GM19023 (cell line): Measurements from ENCODE around the gene OSBPL6.
"Not testable (repeated sequence)": the region's sequence is repeated elsewhere in the genome, so short reads cannot be mapped to it uniquely, and the experiment has no call there.

Experiments used
- ATAC-seq: cut with Tn5 transposase; IDR thresholded peaks from one replicate; pipeline ENCODE4 v1.9.1; 2021; ENCODE audit warnings: mild to moderate bottlenecking, moderate library complexity; ENCODE audit not compliant: unreplicated experiment

OSBPL6 gene

DNA sequence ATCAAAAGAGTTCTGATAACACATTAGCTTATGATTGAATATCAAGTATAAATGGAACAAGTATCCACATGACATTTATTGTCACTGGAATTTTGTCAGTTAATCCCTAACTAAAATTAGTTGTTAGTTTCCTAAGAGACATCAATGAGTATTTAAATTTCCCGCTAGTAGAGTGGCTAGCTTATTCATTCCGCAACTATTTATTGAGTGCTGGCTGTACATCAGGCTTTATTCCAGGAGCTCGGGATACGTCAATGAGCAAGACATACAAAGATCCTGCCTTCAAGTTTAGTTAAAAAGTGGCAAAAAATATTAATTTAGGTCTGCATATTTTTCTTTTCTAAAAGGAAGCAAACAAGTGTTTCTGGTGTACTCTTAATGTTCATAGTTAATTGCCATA lies 197.4 kb downstream of the OSBPL6 start:
- ATAC-seq: no peak

DNA sequence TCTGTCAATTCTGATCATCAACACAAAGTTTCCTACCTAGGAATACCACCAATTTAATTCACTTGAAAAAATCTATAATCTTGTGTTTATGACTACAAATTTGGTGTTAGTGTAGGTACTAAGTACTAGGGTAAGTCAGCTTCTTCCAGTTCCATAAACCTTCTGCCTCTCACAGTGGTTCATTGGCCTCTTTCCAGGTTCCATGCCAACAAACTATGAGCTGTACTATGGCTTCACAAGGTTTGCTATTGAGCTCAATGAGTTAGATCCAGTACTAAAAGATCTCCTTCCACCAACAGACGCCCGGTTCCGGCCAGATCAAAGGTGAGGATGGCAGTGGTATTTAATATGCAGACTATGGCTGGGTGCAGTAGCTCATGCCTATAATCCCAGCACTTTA lies 197.9 kb downstream of the OSBPL6 start:
- no peak for ATAC-seq

DNA sequence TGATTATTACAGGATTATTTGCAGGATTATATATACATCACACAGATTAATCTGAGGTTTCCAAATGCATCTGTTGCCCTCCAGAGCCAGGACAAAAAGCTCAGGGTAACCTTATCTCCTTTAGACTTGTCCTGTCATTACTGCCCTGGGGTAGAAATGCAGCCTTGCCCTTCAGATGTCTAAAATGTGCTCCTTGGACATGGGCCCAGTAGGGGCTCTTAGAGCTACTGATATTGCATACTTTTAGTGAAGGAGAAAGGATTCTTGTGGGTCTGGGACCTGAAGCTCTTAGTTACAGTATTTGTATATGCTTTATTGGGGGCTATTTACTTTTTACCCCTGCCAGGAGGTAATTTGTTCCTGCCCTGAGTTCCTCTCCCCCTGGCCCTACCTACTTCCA lies 200.5 kb downstream of the OSBPL6 start:
- ATAC-seq: no peak

DNA sequence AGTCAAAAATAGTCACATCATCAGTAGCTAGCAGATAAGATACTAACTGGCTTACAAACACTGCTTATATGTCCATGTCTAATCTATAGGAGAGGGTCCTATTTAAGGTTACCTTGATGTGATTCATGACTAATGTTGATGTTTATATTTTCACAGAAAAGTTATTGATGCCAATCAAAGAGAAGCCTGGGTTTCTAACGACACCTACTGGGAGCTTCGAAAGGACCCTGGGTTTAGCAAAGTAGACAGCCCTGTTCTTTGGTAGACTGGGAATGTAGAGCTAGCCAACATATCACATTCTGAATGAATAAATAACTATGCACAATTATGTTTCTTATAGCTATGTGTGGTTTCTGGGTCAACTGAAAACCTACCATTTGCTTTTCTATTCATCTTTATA lies 201.0 kb downstream of the OSBPL6 start:
- no peak for ATAC-seq

DNA sequence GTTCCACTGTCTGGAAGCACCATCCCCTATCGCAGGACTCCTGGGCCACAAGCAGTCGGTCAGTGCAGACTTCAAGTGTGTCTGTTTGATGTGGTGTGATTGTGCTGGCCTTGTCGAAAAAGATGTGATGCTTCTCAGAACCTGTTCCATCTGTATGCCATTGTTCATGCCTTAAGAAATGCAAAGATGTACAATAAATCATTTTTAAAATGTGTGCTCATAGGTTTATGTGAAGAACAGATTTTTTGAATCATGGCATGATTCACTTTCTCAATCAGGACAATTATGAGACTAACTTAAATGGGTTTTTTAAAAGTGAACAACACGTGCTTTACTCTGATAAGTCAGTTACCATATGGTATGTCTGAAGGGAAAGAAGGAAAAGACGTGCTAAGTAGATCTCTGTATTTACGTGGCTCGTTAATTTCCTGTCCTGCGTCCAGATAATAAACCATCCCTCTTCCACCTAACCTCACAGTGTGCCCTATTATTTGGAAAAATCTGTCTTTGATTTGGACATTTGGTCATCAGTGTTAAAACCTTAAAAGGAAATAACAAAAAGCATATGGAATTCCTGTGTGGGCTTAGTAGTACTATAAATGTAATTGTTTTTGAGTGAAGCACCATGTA lies 201.7 kb downstream of the OSBPL6 start:
- ATAC-seq: no peak

DNA sequence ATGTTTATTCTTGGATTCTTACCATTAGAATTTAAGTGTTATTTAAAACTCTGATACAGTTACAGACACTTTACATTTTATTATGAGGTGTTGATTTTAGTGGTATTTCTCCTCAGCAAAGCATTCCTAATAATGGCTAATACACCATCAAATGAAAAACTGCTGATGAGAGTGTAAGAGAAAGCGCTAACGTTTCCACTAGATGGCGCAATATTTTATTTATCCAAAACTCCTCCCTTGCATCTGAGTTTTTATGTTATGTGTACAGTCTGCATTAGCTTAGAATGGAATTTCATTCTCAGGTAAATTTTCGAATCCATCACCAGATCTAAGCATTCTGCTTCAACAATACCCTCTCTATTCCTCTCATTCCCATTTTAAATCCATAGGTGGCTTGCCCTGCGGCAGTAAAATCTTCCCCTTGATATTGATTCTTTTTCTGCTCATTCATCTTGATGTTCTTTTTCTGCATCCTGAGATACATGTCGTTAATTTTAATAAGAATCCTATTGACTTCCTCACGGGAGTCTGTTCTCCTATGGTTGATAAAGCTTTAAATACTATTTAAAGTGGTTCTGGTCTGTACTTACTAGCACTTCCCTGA lies 202.8 kb downstream of the OSBPL6 start:
- ATAC-seq: no peak

DNA sequence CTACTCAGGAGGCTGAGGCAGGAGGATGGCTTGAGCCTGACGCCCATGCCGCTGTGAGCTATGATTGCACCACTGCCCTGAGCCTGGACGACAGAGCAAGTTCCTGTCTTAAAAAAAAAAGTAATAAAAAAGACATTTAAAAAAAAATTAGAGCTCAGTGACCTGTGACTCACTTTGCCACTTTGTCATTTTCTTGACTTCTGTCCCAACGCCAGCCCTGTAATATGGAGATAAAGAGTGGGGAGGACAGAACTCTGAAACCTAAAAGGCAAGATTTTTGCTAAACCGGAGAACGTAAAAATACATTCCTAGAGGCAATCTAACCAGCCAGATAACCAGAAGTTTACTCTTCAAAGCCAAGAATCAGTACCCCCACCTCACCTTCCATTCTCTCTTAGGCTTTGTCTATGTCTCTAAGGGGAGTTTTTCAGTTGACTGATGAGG lies 207.7 kb downstream of the OSBPL6 start:
- ATAC-seq: no peak

DNA sequence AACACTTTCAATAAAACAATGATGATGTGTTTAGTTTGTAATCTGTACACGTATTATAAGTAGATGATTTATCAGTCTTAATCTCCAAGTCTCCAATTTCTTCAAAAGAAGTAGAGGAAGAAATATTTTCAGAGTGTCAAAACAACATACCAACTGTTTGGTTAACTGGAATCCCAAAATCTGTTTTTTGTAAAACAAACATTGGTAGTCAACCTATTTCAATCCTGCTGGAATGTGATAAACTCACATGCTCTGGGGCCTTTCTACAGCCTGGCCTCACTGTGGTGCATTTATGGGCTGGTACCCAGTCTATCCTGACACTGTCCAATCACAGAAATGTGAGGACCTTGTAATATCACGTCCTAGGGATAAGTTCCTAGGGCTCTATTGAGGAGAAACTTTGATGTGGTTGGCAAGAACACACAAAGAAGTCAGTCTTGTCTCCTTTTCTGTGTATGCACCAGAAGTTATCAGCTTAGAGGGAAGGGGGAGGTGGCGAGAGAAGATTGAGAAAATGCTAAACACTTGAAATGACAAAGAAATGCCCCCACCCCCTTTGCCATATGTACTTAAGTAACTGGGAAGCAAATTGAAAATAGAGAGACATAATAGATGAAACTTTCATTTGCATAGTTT lies 209.5 kb downstream of the OSBPL6 start:
- ATAC-seq: peak; percentile 44

DNA sequence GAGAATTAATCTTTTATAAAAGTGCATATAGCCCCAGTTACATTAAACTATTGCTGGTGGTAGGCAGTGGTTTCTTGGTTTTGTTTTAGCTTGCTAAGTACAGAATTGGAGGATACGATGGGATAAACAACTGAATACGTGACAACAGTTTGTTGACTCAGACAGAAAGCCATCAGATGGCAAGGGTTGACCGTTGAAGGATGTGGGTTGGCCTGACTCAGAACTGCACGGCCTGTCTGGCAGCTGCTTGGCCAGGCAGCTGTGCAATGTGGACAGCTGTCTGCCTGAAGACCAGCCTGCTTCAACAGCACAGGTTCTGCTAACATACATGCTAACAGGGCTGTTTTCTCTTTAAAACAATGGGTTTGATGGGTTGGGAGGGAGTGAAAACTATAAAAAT lies 210.1 kb downstream of the OSBPL6 start:
- ATAC-seq: peak; percentile 100

DNA sequence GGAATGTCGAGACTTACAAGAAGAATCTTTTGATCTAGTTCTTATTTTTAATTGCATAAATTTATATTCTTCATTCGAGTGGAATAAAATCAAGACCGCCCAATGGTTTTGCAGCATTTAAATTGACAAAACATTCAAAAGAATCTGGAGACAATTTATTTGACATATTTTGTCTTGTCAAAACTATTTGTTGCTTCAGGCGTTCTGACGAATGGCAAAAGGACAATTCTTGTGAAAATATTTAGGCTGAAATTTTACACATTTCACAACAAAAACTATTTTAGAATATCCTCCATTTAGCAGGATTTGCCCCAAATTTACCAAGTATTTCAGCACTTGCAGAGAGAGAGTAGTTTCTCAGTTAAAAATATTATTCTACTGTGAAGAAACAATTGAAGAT lies 214.9 kb downstream of the OSBPL6 start:
- ATAC-seq: no peak

DNA sequence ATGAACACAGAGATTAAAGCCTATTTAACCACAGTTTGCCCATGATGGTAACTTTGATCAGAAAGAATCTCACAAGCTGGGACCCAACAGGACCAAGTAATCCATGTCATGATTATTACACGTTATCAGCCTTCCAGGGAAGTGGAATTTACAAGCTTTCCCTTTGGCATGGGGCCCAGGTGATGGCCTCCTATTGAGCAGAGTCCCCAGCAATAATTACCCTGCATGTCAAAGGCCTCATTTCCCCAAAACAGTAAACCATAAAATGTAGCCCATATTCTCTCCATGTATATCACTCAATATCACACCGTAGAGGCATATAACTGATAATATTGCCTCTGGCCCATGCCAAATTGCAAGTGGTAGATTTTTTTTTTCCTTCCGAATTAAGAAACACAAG lies 217.7 kb downstream of the OSBPL6 start:
- no peak for ATAC-seq

DNA sequence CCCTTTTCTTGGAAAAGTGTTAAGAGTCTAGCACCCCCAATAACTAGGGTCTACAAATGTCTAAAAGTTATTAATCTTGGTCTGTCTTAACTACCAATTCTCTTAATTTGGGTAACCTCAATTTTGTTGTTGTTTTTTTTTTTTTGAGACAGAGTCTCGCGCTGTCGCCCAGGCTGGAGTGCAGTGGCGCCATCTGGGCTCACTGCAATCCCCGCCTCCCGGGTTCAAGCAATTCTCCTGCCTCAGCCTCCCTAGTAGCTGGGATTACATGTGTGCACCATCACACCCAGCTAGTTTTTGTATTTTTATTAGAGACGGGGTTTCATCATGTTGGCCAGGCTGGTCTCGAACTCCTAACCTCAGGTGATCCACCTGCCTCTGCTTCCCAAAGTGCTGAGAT lies 218.1 kb downstream of the OSBPL6 start:
- ATAC-seq: not testable (repeated sequence)

DNA sequence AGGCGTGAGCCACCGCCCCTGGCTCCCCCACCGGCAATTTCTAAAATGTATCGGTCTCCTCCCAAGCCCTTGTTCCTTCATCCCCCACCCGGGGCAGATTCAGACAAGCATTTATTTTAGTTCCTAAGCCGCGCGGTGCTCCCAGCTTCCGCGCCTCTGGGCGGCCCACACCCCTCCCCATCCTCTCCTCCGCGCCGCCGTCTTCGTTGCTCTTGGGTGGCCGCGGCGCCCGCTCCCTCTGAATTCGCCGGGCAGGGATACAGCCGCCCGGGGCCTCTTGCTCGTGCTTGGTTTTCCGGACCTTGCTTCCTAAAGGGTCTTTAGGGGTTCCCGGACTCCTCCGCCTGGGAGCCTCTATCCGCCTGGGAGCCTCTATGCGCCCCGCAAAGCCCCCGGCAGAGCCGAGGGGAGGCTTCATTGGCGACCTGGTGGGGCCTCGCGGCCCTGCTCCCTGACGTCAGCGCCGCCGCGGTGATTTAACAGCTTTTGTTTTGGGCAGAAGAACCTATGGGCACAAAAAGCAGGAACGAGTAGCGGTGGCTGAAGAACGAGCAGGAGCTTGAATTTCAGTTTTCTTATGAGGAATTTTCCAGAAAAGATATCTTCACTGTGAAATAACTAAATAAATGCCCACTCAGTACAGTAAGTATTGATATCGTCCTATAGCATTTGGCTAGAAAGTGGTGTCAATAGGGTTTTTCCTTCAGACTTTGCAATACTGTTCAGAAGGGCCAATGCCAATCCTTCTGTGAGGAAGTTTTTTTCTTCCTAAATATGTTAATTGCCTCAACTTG lies 219.4 kb downstream of the OSBPL6 start:
- peak; percentile 83 for ATAC-seq

DNA sequence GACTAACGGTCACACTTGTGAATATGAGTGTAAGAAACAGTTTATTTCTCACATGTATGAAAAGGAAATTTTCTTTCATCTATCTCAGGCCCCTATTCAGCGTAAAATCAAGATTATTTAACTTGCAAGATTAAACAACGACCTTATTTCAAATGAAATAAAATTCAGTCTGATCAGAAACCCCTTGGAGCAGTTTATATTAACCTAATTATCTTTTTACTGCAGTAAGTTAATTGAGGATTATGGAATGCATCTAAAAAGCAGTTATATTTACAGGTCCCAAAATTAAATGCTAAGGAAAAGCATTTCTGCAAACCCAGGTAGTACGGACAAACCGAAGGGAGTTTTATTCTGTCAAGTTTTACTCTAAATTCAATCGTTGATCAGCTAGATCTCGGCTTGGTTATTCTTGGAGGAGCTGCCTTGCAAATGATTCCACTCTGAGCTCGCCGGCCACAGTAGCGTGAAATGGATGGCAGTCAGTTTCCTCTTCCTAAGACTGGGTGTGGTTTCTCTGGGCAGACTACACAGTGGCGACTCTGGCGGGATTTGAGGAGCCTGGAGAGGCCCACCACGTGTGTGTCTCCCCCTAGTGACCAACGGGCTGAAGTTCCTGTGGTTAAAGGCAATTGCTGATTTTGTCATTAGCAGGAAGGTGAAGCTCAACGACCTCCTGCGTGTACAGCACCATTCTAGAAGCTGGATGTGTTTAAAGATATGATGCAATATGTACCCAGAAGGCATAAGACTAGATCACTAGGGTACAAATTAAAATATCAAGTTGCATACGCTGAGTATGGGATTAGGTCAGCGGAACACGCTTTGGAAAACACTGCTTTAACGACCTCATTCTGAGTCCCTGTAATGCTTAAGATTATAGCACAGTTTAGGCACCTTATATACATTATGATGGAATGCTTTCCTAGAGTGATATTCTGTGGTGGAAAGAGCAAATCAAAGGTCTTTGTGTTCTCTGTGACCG lies 220.2 kb downstream of the OSBPL6 start:
- peak; percentile 74 for ATAC-seq

DNA sequence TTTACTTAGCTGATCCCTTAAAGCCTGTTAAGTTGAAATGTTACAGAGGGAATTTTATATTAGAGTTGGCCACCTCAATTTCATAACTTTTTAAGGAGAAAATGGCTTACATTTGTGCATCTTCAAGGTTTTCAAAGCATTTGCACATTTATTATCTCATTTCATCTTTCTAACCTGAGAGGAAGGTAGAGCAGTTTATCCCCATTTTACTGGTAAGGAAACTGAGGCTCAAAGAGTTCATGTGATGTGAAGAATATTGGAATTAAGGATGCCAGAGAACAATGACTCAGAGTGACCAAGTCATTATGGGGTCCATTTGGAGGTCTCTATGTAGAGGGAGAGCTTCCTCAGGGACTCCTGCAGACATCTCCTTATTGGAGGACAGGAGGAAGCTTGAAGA lies 221.7 kb downstream of the OSBPL6 start:
- no peak for ATAC-seq

DNA sequence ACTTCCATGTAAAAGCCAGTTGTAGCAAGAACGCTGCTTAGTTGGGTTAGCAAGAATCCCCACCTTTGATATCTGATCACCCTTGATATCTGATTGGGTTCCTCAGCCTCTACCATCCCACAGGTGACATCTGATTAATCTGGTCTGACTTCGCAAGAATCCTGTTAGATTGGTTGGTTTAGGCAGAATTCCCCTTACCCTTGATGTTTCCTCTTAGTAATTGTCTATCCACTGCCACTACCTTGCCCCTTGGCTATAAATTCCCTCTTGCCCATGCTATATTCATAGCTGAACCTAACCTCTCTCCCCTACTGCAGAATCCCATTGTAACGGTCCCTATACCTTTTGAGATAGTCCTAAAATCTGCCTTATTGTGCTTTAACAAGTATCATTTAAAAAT lies 223.6 kb downstream of the OSBPL6 start:
- ATAC-seq: no peak

DNA sequence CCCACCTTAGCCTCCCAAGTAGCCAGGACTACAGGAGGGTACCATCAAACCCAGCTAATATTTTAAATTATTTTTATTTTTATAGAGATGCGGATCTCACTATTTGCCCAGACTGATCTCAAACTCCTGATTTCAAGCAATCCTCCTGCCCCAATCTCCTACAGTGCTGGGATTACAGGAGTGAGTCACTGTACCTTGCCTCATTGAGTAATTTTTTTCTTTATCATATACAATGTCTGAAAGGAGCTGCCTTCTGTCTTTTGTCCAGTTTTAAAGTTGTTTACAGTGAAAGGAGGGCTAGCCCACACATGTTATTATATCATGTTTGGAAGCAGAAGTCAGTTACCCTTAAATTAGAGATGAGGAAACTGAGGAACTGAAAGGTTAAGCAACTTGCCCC lies 224.1 kb downstream of the OSBPL6 start:
- ATAC-seq: no peak

DNA sequence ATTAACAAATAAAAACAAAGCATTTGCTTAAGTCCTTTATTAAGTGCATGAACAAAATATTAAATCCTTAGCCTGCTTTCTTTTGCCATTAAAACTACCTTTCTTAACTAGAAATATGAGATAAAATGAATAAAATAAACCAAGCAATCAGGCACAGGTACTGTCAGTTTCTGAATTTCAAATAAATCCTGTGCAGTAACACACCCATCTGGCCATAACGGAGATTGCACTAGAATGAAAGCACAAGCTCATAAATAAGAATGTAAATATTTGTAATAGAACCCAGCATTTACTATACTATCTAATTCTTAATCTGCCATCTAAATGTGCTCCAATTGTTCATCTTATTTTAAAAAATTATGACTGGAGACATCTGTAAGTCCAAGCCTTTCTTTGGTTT lies 224.8 kb downstream of the OSBPL6 start:
- ATAC-seq: no peak

DNA sequence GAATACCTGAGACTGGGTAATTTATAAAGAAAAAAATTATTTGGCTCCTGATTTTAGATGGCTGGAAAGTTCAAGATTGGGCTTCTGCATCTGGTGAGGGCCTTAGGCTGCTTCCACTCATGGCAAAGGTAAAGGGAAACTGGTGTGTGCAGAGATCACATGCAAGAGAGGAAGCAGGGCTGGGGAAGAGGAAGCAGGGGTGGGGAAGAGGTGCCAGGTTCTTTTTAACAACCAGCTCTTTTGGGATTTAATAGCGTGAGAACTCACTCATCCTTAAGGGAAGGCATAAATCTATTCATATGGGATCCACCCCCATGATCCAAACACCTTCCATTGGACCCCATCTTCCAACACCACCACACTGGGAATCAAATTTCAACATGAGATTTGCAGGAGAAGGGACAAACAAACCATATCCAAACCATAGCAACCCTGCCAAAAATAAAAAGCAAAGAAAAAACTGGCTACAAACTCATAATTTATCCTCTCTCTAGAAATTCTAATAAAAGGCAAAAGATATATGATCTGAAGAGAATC lies 226.2 kb downstream of the OSBPL6 start:
- ATAC-seq: no peak

DNA sequence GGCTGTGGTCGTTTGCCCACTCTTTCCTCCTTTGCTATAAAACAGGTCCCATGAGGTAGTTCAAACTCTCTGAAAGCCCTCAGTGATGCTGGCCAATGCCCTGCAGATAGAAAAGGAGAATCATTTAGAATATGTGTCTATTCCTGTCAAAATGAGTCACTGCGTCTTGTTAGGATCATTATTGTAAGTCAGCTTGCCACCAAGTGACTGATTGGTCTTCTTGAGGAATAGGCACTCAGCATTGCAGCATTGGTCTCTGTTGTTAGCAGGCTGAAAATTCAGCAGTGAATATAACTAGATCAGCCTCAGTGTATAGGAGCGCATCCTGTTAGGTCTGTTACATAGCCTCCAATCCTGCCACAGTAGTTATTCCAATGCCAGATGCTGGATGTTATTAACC lies 227.8 kb downstream of the OSBPL6 start:
- no peak for ATAC-seq
